PC-3 (cell line): ENCODE measurements around the gene PEX11G. TPM values are rescaled to one million over a fixed set of nuclear protein-coding genes. Genes with fewer than 3 reads are reported as not detected.
A peak's percentile ranks its signal among the peaks of the same experiment; 100 is the strongest.

Source experiments
- ATAC-seq: fragments of 200-7000 bp; cut with Tn5 transposase; 2 replicates; pipeline ENCODE4 v1.9.1; 2020; ENCODE audit warnings: mild to moderate bottlenecking, moderate library complexity
- BruUV-seq: library from RNA; stranded (reverse); fragments of 400-500 nt; replicated peaks from 2 replicates; lab custom pipeline; 2021; lab: Mats Ljungman, UMichigan
- CTCF ChIA-PET: fragments of 300-600 bp; sonication (Branson Sonifier 250); formaldehyde crosslinking; loops from one replicate; lab custom pipeline; 2022; ENCODE audit warnings: antibody characterized with exemption; lab: Charles Lee
- POLR2A ChIA-PET: fragments of 300-600 bp; sonication (Branson Sonifier 250); formaldehyde crosslinking; loops from one replicate; lab custom pipeline; 2022; ENCODE audit warnings: antibody characterized with exemption; ENCODE audit not compliant: unreplicated experiment; lab: Charles Lee
- DNase-seq: peaks from one replicate; pipeline ENCODE4 v3.0.0-alpha.2; 2015
- H2AFZ ChIP-seq: fragments of 300-600 bp; sonication (generic); 2 replicates; pipeline ENCODE4 v1.6.0; 2016; ENCODE audit warnings: antibody characterized with exemption, low read length
- H3F3A ChIP-seq: fragments of 300-600 bp; sonication (generic); one replicate; pipeline ENCODE4 v1.6.0; 2017; ENCODE audit warnings: antibody characterized with exemption, low read length, control low read depth, mild to moderate bottlenecking; ENCODE audit not compliant: unreplicated experiment
- H3K27ac ChIP-seq: fragments of 300-600 bp; sonication (generic); 2 replicates; pipeline ENCODE4 v1.5.1; 2016; ENCODE audit warnings: mild to moderate bottlenecking, low read length
- H3K27me3 ChIP-seq: fragments of 300-600 bp; sonication (generic); 2 replicates; pipeline ENCODE4 v1.6.1; 2016; ENCODE audit warnings: low read length, mixed read lengths
- H3K36me3 ChIP-seq: fragments of 300-600 bp; sonication (generic); 2 replicates; pipeline ENCODE4 v1.6.1; 2016; ENCODE audit warnings: low read depth, mixed run types, low read length, mixed read lengths
- H3K4me1 ChIP-seq: fragments of 300-600 bp; sonication (generic); 2 replicates; pipeline ENCODE4 v1.5.1; 2016; ENCODE audit warnings: low read length; ENCODE audit not compliant: insufficient read depth
- H3K4me2 ChIP-seq: fragments of 300-600 bp; sonication (generic); 2 replicates; pipeline ENCODE4 v1.6.0; 2016; ENCODE audit warnings: low read length
- H3K4me3 ChIP-seq: fragments of 300-600 bp; sonication (generic); 2 replicates; pipeline ENCODE4 v1.5.1; 2016; ENCODE audit warnings: mild to moderate bottlenecking, low read length, mixed read lengths
- H3K79me2 ChIP-seq: fragments of 300-600 bp; sonication (generic); 2 replicates; pipeline ENCODE4 v1.6.1; 2017; ENCODE audit warnings: low read length, mixed read lengths
- H3K9ac ChIP-seq: fragments of 300-600 bp; sonication (generic); 2 replicates; pipeline ENCODE4 v1.6.0; 2016; ENCODE audit warnings: mild to moderate bottlenecking, low read length
- H3K9me2 ChIP-seq: fragments of 300-600 bp; sonication (generic); replicated peaks from 2 replicates; pipeline ENCODE4 v1.6.1; 2016; ENCODE audit warnings: mixed run types, low read length, mixed read lengths
- H3K9me3 ChIP-seq: fragments of 300-600 bp; sonication (generic); 2 replicates; pipeline ENCODE4 v1.6.1; 2016; ENCODE audit warnings: low read length, mixed read lengths
- H4K20me1 ChIP-seq: fragments of 300-600 bp; sonication (generic); 2 replicates; pipeline ENCODE4 v1.6.1; 2016; ENCODE audit warnings: low read length, mixed read lengths
- CTCF ChIP-seq: fragments of 300-600 bp; sonication (generic); conservative IDR thresholded peaks from 2 replicates; pipeline ENCODE4 v1.5.1; 2017; ENCODE audit warnings: antibody characterized with exemption, low read depth, mild to moderate bottlenecking, low read length
- EZH2 ChIP-seq: fragments of 300-600 bp; sonication (generic); IDR thresholded peaks from one replicate; pipeline ENCODE4 v1.6.1; 2017; ENCODE audit warnings: antibody characterized with exemption, mild to moderate bottlenecking, low read length; ENCODE audit not compliant: unreplicated experiment
- EZH2phosphoT487 ChIP-seq: fragments of 300-600 bp; sonication (generic); IDR thresholded peaks from 2 replicates; pipeline ENCODE4 v1.6.1; 2018; ENCODE audit warnings: mild to moderate bottlenecking, antibody characterized with exemption, low read length, borderline replicate concordance
- intact Hi-C: fragments of 100-400 bp; cut with micrococcal nuclease; formaldehyde crosslinking; loops from 2 replicates; pipeline ENCODE4 v1.9.0; 2023
- total RNA-seq: library from RNA; depleted of rRNA; stranded (reverse); fragments of >200 nt; gene quantifications from 2 replicates; pipeline ENCODE4 v1.2.3, GENCODE V29; 2014

Gene PEX11G
- total RNA-seq, 1 experiment from 2014 or later: 6.6 TPM

DNA sequence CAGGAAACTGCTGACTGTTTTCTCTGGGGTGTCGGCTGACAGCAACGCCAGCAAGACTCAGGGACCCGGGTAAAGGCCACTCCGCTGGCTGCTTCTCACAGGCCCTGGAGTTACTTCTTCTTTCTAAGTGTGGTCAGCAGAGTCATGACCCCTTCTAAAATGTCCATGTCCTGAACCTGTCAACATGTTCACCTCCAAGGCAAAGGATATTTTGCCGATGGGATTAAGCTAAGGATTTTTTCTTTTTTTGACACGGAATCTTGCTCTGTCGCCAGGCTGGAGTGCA, 7.9 kb downstream of the PEX11G start:
- BruUV-seq: no TSS peak
- no peaks in the 10 kb centered on the region for H3K9me2 ChIP-seq

DNA sequence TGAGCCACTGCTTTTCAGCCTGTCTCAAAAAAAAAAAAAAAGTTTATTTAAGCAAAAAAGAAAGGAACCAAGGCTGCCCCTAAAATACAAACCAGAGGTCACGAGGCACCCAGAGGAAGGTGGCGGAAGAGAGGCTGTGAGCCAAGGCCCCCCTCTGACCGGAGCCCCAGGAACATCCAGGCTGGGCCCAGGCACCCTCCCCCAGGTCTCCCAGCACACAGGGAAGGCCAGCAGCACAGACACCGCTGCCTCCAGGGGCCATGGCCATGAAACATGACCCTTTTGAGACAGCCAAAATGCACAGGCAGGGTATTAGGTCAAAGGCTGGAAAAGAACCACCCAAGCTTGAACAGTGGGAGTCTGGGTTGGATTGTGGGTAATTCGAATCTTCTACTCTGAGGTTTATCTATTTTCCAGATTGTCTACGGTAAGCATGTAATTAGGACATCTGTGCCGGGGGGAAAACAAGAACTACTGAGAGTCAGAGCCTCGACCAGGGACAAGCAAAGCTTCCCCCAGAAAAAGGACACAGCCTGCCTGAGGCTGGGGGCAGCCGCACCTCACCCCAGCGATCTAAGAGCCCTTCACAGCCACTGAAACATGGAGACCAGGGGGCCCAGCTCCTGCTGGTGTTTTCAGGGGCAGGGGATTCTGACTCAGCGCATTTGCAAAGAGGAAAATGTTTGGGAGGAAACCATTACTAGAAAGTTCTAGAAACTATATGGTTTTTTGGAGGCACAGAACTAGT, 8.4 kb downstream of the PEX11G start:
- POLR2A ChIA-PET: no interaction called here
- Histone ChIP-seq H3K36me3 (no peaks in the 10 kb centered on the region), H3K4me1 (peaks cover 8% of the 10 kb centered on the region), H3K9me3 (no peaks in the 10 kb centered on the region), H3K9me2 (no peaks in the 10 kb centered on the region), H3K4me2 (no peak overlapping the region), H3K79me2 (no peaks in the 10 kb centered on the region), H3F3A (no peaks in the 10 kb centered on the region), H3K27ac (no peak overlapping the region), H4K20me1 (no peaks in the 10 kb centered on the region), H2AFZ (no peak overlapping the region), H3K9ac (no peak overlapping the region), H3K4me3 (no peak overlapping the region), H3K27me3 (no peaks in the 10 kb centered on the region)
- TF ChIP-seq EZH2: no peak
- no peak for TF ChIP-seq CTCF
- TF ChIP-seq EZH2phosphoT487: no peak
- CTCF ChIA-PET: no interaction called here
- no peak for ATAC-seq
- BruUV-seq: no TSS peak
- DNase-seq: no peak
- intact Hi-C loops: no loop called here

More for the DNA sequence above, 7.9 kb downstream of the PEX11G start:
- Histone ChIP-seq H3K27ac (no peak overlapping the region), H3K36me3 (no peaks in the 10 kb centered on the region), H3F3A (no peaks in the 10 kb centered on the region), H3K9ac (no peak overlapping the region), H3K27me3 (no peaks in the 10 kb centered on the region), H4K20me1 (no peaks in the 10 kb centered on the region), H3K4me1 (peaks cover 8% of the 10 kb centered on the region), H3K9me3 (no peaks in the 10 kb centered on the region), H3K4me2 (no peak overlapping the region), H3K4me3 (no peak overlapping the region), H2AFZ (no peak overlapping the region), H3K79me2 (no peaks in the 10 kb centered on the region)
- no peak for DNase-seq
- ATAC-seq: no peak
- CTCF ChIA-PET: no interaction called here
- intact Hi-C loops: no loop called here
- POLR2A ChIA-PET: no interaction called here
- TF ChIP-seq EZH2 (no peak), EZH2phosphoT487 (no peak), CTCF (no peak)

- CTCF ChIA-PET: no interaction called here
- intact Hi-C loops: no loop called here
- no peak overlapping the region for H3K9ac ChIP-seq
Observed at GRCh38 chr19:7478843-7479227, 10.0 kb downstream of the PEX11G start.

More at GRCh38 chr19:7478843-7479227, 10.0 kb downstream of the PEX11G start:
- POLR2A ChIA-PET: no interaction called here
- BruUV-seq: no TSS peak
- Histone ChIP-seq H3K4me1 (peaks cover 8% of the 10 kb centered on the region), H2AFZ (no peak overlapping the region), H3K4me2 (no peak overlapping the region), H3K27ac (no peak overlapping the region), H3K79me2 (no peaks in the 10 kb centered on the region), H3K9me2 (no peaks in the 10 kb centered on the region), H3K27me3 (no peaks in the 10 kb centered on the region), H3K36me3 (no peaks in the 10 kb centered on the region), H3K9me3 (no peaks in the 10 kb centered on the region), H3K4me3 (no peak overlapping the region), H4K20me1 (no peaks in the 10 kb centered on the region), H3F3A (no peaks in the 10 kb centered on the region)
- DNase-seq (no peak), ATAC-seq (0 out of 2 replicates have a peak, but pooled peaks have one; percentile 4)
- no peak for TF ChIP-seq EZH2
- no peak for TF ChIP-seq EZH2phosphoT487
- TF ChIP-seq CTCF: no peak
